IPS DF 4.7 (cell line): ENCODE measurements around the gene TSPAN5.

Experiments used
- DNase-seq: peaks from one replicate; pipeline ENCODE4 v3.0.0-alpha.2; 2013; ENCODE audit warnings: low spot score; ENCODE audit errors: extremely low read depth

Gene TSPAN5

GRCh38 chr4:98620087-98620784, 38.2 kb downstream of the TSPAN5 start:
- no peak for DNase-seq

- no peak for DNase-seq
These were observed 39.2 kb downstream of the TSPAN5 start for GRCh38 chr4:98619180-98619579.

- DNase-seq = no peak
These were observed 39.7 kb downstream of the TSPAN5 start for GRCh38 chr4:98618680-98619079.

GRCh38 chr4:98617358-98618047, 40.9 kb downstream of the TSPAN5 start:
- no peak for DNase-seq

- no peak for DNase-seq
These were observed 42.4 kb downstream of the TSPAN5 start for GRCh38 chr4:98615991-98616390.

GRCh38 chr4:98614662-98615061, 43.7 kb downstream of the TSPAN5 start:
- DNase-seq = no peak

GRCh38 chr4:98614094-98614493, 44.3 kb downstream of the TSPAN5 start:
- no peak for DNase-seq

- no peak for DNase-seq
These were observed 44.8 kb downstream of the TSPAN5 start for GRCh38 chr4:98613453-98614075.

GRCh38 chr4:98612318-98613250, 45.8 kb downstream of the TSPAN5 start:
- no peak for DNase-seq

GRCh38 chr4:98611677-98612317, 46.6 kb downstream of the TSPAN5 start:
- no peak for DNase-seq

GRCh38 chr4:98610926-98611676, 47.3 kb downstream of the TSPAN5 start:
- DNase-seq = no peak

- DNase-seq = no peak
These were observed 48.0 kb downstream of the TSPAN5 start for GRCh38 chr4:98610431-98610830.

GRCh38 chr4:98609934-98610333, 48.5 kb downstream of the TSPAN5 start:
- no peak for DNase-seq

GRCh38 chr4:98608356-98608755, 50.1 kb downstream of the TSPAN5 start:
- no peak for DNase-seq

- peak; percentile 51 for DNase-seq
These were observed 51.5 kb downstream of the TSPAN5 start for GRCh38 chr4:98606894-98607293.

GRCh38 chr4:98605216-98605615, 53.2 kb downstream of the TSPAN5 start:
- DNase-seq = no peak

- no peak for DNase-seq
These were observed 53.7 kb downstream of the TSPAN5 start for GRCh38 chr4:98604723-98605122.

- no peak for DNase-seq
These were observed 54.5 kb downstream of the TSPAN5 start for GRCh38 chr4:98603683-98604521.

- no peak for DNase-seq
These were observed 56.1 kb downstream of the TSPAN5 start for GRCh38 chr4:98602270-98602669.
